K562 (cell line): ENCODE measurements around the gene DRG1. TPM values are rescaled to one million over a fixed set of nuclear protein-coding genes. Genes with fewer than 3 reads are reported as not detected.

ENCODE experiments used
- ATAC-seq: fragments of 200-7000 bp; cut with Tn5 transposase; 3 replicates; pipeline ENCODE4 v1.9.1; 2020; ENCODE audit warnings: moderate library complexity
- BruUV-seq: library from RNA; stranded (reverse); fragments of 400-500 nt; replicated peaks from 2 replicates; lab custom pipeline; 2021; lab: Mats Ljungman, UMichigan
- CTCF ChIA-PET: fragments of 300-600 bp; formaldehyde crosslinking; extraction: SDS; loops from one replicate; lab custom pipeline; 2021; ENCODE audit warnings: low intra/inter-chr PET ratio; lab: Yijun Ruan, JAX
- POLR2A ChIA-PET: fragments of 300-600, 350-650 bp; sonication (Branson Sonifier 250); formaldehyde crosslinking; extraction: SDS; loops from one replicate; lab custom pipeline; 2021; ENCODE audit warnings: antibody characterized with exemption, inconsistent platforms; lab: Yijun Ruan, JAX
- DNase-seq, 4 experiments: peaks; one replicate each; pipeline versions ENCODE4 v3.0.0 to v3.0.0-alpha.2; 2011 to 2018; ENCODE audit warnings: low spot score in 3 of 4, mixed read lengths in 3 of 4; ENCODE audit errors: extremely low read depth in 1 of 4
- FAIRE-seq: peaks from 2 replicates; lab custom pipeline; 2011; peaks lifted over from hg19 to GRCh38; lab: Jason Lieb, UNC
- H2AFZ ChIP-seq: 2 replicates; pipeline ENCODE4 v1.6.0; 2011; ENCODE audit warnings: low read depth, low read length, control low read depth, inconsistent platforms
- H3K27ac ChIP-seq: fragments of 200-600 bp; 3 replicates; pipeline ENCODE4 v1.8.0; 2011; ENCODE audit warnings: low read depth, mild to moderate bottlenecking, control low read depth, inconsistent platforms, low read length, moderate library complexity, mixed read lengths; ENCODE audit errors: extremely low read depth
- H3K27me3 ChIP-seq, 2 experiments: fragments of 300-600 bp in 1 of 2; 2 replicates in 1 of 2; 3 replicates in 1 of 2; pipeline versions ENCODE4 v1.6.0 to v1.8.0; 2011; ENCODE audit warnings: inconsistent platforms in 2 of 2, low read length in 2 of 2, mild to moderate bottlenecking in 1 of 2, mixed read lengths in 1 of 2, moderate library complexity in 1 of 2; ENCODE audit not compliant: control insufficient read depth in 2 of 2, insufficient read depth in 2 of 2
- H3K36me3 ChIP-seq: fragments of 300-600 bp; 3 replicates; pipeline ENCODE4 v1.8.0; 2011; ENCODE audit warnings: mild to moderate bottlenecking, low read length, inconsistent platforms; ENCODE audit not compliant: control insufficient read depth, insufficient read depth
- H3K4me1 ChIP-seq, 2 experiments: fragments of 200-600 bp in 1 of 2; replicated peaks in 1 of 2; 2 replicates in 1 of 2; 3 replicates in 1 of 2; pipeline versions ENCODE4 v1.5.1 to v1.8.0; 2011; ENCODE audit warnings: inconsistent platforms in 2 of 2, low read length in 2 of 2, mild to moderate bottlenecking in 1 of 2, mixed read lengths in 1 of 2, moderate library complexity in 1 of 2; ENCODE audit not compliant: control insufficient read depth in 2 of 2, insufficient read depth in 2 of 2
- H3K4me2 ChIP-seq: 2 replicates; pipeline ENCODE4 v1.6.1; 2011; ENCODE audit warnings: low read length, control low read depth, inconsistent platforms, mixed read lengths; ENCODE audit not compliant: insufficient read depth
- H3K4me3 ChIP-seq: fragments of 200-600 bp; sonication (generic), shearing (Covaris generic); 2 replicates; pipeline ENCODE4 v1.5.1; 2016; ENCODE audit warnings: control low read depth, inconsistent platforms
- H3K79me2 ChIP-seq: fragments of 200-600 bp; 3 replicates; pipeline ENCODE4 v1.8.0; 2011; ENCODE audit warnings: low read length, inconsistent platforms; ENCODE audit not compliant: control insufficient read depth, insufficient read depth
- H3K9ac ChIP-seq, 2 experiments: 2 replicates each; pipeline versions ENCODE4 v1.6.0 to v1.6.1; 2011; ENCODE audit warnings: low read depth in 2 of 2, low read length in 2 of 2, control low read depth in 1 of 2, inconsistent platforms in 1 of 2, mild to moderate bottlenecking in 1 of 2, mixed read lengths in 1 of 2; ENCODE audit not compliant: insufficient read depth in 1 of 2
- H3K9me1 ChIP-seq: one replicate; pipeline ENCODE4 v1.6.0; 2011; ENCODE audit warnings: inconsistent platforms, mild to moderate bottlenecking, low read length, moderate library complexity; ENCODE audit not compliant: control insufficient read depth, insufficient read depth
- H3K9me3 ChIP-seq: replicated peaks from 2 replicates; pipeline ENCODE4 v1.5.1; 2011; ENCODE audit warnings: low read depth, low read length, inconsistent platforms; ENCODE audit not compliant: control insufficient read depth, insufficient read depth
- H4K20me1 ChIP-seq: replicated peaks from 2 replicates; pipeline ENCODE4 v1.6.1; 2011; ENCODE audit warnings: low read length, inconsistent platforms, mixed read lengths; ENCODE audit not compliant: control insufficient read depth, insufficient read depth
- ARNT ChIP-seq, 2 experiments: fragments of 450-650 bp; IDR thresholded peaks; 2 replicates each; pipeline ENCODE4 v1.6.1; 2016; ENCODE audit warnings: mild to moderate bottlenecking in 1 of 2
- CEBPG ChIP-seq, 3 experiments: fragments of 200-800 bp in 1 of 3; sonication (Bioruptor generic) in 1 of 3; sonication (generic) in 1 of 3; formaldehyde crosslinking in 1 of 3; IDR thresholded peaks in 2 of 3; conservative IDR thresholded peaks in 1 of 3; 2 replicates each; pipeline versions ENCODE4 v1.6.1 to v1.8.0; 2016 to 2022; ENCODE audit warnings: missing compliant biosample characterization in 2 of 3, missing genetic modification characterization in 2 of 3, mild to moderate bottlenecking in 1 of 3, missing genetic modification reagents in 1 of 3
- ELF1 ChIP-seq: fragments of 200-800 bp; sonication (Bioruptor generic); IDR thresholded peaks from 2 replicates; pipeline ENCODE4 v1.6.1; 2016; ENCODE audit warnings: missing genetic modification characterization, missing compliant biosample characterization
- NFE2 ChIP-seq: IDR thresholded peaks from 2 replicates; pipeline ENCODE4 v1.6.1; 2014; ENCODE audit warnings: antibody characterized with exemption, low read depth
- NFXL1 ChIP-seq: fragments of 450-650 bp; formaldehyde crosslinking; IDR thresholded peaks from 2 replicates; pipeline ENCODE4 v1.4.0; 2021; ENCODE audit warnings: mild to moderate bottlenecking
- NUFIP1 ChIP-seq: fragments of 450-650 bp; IDR thresholded peaks from 2 replicates; pipeline ENCODE4 v1.6.1; 2018; ENCODE audit not compliant: partially characterized antibody
- POLR2B ChIP-seq: fragments of 450-650 bp; IDR thresholded peaks from 2 replicates; pipeline ENCODE4 v1.6.1; 2018; ENCODE audit warnings: low read depth; ENCODE audit not compliant: partially characterized antibody
- POLR3G ChIP-seq: IDR thresholded peaks from 2 replicates; pipeline ENCODE4 v1.6.1; 2011; ENCODE audit not compliant: insufficient read length, insufficient replicate concordance; ENCODE audit errors: extremely low read depth
- POU5F1 ChIP-seq: fragments of 150-350 bp; IDR thresholded peaks from 2 replicates; pipeline ENCODE4 v1.6.1; 2014; ENCODE audit warnings: borderline replicate concordance, low read length, low read depth, mild to moderate bottlenecking; ENCODE audit not compliant: partially characterized antibody
- PTBP1 ChIP-seq: fragments of 200-400 bp; formaldehyde crosslinking; IDR thresholded peaks from 2 replicates; pipeline ENCODE4 v1.6.1; 2017; ENCODE audit warnings: low read depth, low read length
- SMAD4 ChIP-seq: fragments of 250-450 bp; sonication (Bioruptor Pico); conservative IDR thresholded peaks from 2 replicates; pipeline ENCODE4 v1.8.0; 2021; ENCODE audit warnings: inconsistent platforms, mild to moderate bottlenecking, moderate library complexity
- SNIP1 ChIP-seq: fragments of 450-650 bp; IDR thresholded peaks from 2 replicates; pipeline ENCODE4 v1.7.1; 2017; ENCODE audit warnings: low read depth, mild to moderate bottlenecking
- TCF7L2 ChIP-seq: fragments of 150-350 bp; IDR thresholded peaks from 2 replicates; pipeline ENCODE4 v1.6.1; 2016; ENCODE audit warnings: low read depth, mild to moderate bottlenecking, low read length, moderate library complexity
- TRIM24 ChIP-seq, 2 experiments: fragments of 450-650 bp; IDR thresholded peaks; 2 replicates each; pipeline ENCODE4 v1.6.1; 2016
- WGBS: fragments of 100-300 bp; shearing (Covaris generic); methylation state at CpG from one replicate; pipeline ENCODE4 v1.1.6; 2016; ENCODE audit warnings: low coverage, mixed read lengths; ENCODE audit not compliant: insufficient coverage; ENCODE audit errors: missing lambda C conversion rate; 5-methylcytosine and 5-hydroxymethylcytosine counted together
- in situ Hi-C: fragments of 300-500 bp; cut with MboI; formaldehyde crosslinking; loops from 4 replicates; pipeline ENCODE4 v1.15.0; 2018; ENCODE audit warnings: inconsistent platforms, mixed read lengths
- intact Hi-C: fragments of 100-400 bp; cut with micrococcal nuclease; formaldehyde crosslinking; loops from 2 replicates; pipeline ENCODE4 v1.14.2; 2022
- polyA plus RNA-seq, 8 experiments: library from polyadenylated mRNA; depleted of rRNA in 4 of 8; stranded (reverse) in 5 of 8; unstranded in 3 of 8; fragments of >200 nt; fragmentation: Nextera tagmentation in 2 of 8; fragmentation: Illumina TruSeq in 1 of 8; extraction: Ambion mirVana in 2 of 8; extraction: Trizol in 1 of 8; gene quantifications; 2 replicates each; pipeline versions ENCODE4 v1.2.1 to v1.2.3, GENCODE V29; 2011 to 2014; ENCODE audit warnings: inconsistent platforms in 1 of 8, missing spikeins in 1 of 8
- total RNA-seq, 7 experiments: library from RNA; depleted of rRNA in 6 of 7; stranded (reverse); fragments of >200 nt in 6 of 7; fragmentation: Illumina TruSeq in 2 of 7; extraction: Trizol in 2 of 7; gene quantifications; 2 replicates each; pipeline versions ENCODE4 v1.2.1 to v1.2.3, GENCODE V29; 2011 to 2021; ENCODE audit warnings: low replicate concordance in 1 of 7
- TF ChIP-seq, protein P1 (sequence below): fragments of 450-650 bp; conservative IDR thresholded peaks from 2 replicates; pipeline ENCODE4 v1.6.1; 2016; ENCODE audit warnings: missing genetic modification characterization, low read depth, mild to moderate bottlenecking, missing compliant biosample characterization, moderate library complexity

DRG1 gene
- total and polyA plus RNA-seq, 9 of the 15 experiments (the other 6 are each of a cell fraction or from before 2014, with no cell fraction given), result 76.4 to 211 (median 93.3) TPM

DNA sequence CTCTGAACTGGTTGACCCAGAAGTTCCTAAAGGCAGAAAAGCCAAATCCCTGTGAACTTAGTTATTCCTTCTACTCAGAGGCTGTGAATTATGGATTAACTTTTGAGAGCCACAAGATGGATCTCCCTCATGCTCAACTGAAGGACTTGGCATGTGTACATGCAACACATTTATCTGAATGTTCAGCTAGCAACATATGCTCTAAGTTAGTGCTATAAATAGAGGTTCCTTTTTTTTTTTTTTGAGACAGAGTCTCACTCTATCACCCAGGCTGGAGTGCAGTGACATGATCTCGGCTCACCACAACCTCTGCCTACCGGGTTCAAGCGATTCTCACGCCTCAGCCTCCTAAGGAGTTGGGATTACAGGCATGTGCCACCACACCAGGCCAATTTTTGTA lies 50.1 kb downstream of the DRG1 start:
- no peak overlapping the region for H2AFZ ChIP-seq
- H3K79me2 ChIP-seq, result no peaks in the 10 kb centered on the region
- no peaks in the 10 kb centered on the region for H3K27me3 ChIP-seq
- BruUV-seq, result no TSS peak
- intact Hi-C loops (no loop called here), in situ Hi-C loops (no loop called here)
- H3K27ac ChIP-seq, result no peak overlapping the region
- no peak overlapping the region for H3K4me3 ChIP-seq
- CTCF ChIA-PET, result interaction anchor here (0.7 kb wide), 1 partner anchor 184 kb away, joined by 4 read pairs; no protein-coding TSS in a partner anchor
- H3K9me3 ChIP-seq, result no peaks in the 10 kb centered on the region
- WGBS, result 90% methylated on average over 3 of the region's 4 CpGs
- DNase-seq, result no peak
- no peak overlapping the region for H3K9ac ChIP-seq
- H4K20me1 ChIP-seq, result no peaks in the 10 kb centered on the region
- H3K9me1 ChIP-seq, result no peaks in the 10 kb centered on the region
- H3K4me2 ChIP-seq, result no peak overlapping the region
- peaks cover 54% of the 10 kb centered on the region; the same call in 2 of the 3 replicates for H3K36me3 ChIP-seq
- ATAC-seq, result no peak
- POLR2A ChIA-PET, result no interaction called here
- no peaks in the 10 kb centered on the region for H3K4me1 ChIP-seq
- FAIRE-seq, result no peak
- TF ChIP-seq PTBP1 (no peak), POLR2B (no peak), TCF7L2 (no peak), SNIP1 (no peak), NUFIP1 (no peak), ARNT (IDR thresholded peaks at IDR 0.05) (no peak), TRIM24 (IDR thresholded peaks at IDR 0.05) (no peak), POLR3G (no peak), NFE2 (no peak), NFXL1 (CRISPR knock-in tag) (no peak), ELF1 (tag) (no peak), SMAD4 (CRISPR knock-in tag) (no peak), CEBPG (CRISPR knock-in tag; IDR thresholded peaks at IDR 0.05) (no peak), CEBPG (tag; conservative IDR thresholded peaks at IDR 0.05 in 1 of 2, IDR thresholded peaks at IDR 0.05 in 1 of 2) (no peak), POU5F1 (no peak)
- TF ChIP-seq, protein P1, sequence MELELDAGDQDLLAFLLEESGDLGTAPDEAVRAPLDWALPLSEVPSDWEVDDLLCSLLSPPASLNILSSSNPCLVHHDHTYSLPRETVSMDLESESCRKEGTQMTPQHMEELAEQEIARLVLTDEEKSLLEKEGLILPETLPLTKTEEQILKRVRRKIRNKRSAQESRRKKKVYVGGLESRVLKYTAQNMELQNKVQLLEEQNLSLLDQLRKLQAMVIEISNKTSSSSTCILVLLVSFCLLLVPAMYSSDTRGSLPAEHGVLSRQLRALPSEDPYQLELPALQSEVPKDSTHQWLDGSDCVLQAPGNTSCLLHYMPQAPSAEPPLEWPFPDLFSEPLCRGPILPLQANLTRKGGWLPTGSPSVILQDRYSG (tag), result no peak
